ENCODE data around the gene MTMR3. TPM values are rescaled to one million over a fixed set of nuclear protein-coding genes. Genes with fewer than 3 reads are reported as not detected.
A peak's percentile ranks its signal among the peaks of the same experiment; 100 is the strongest.

Gene MTMR3
- total RNA-seq, 4 donors from 2014 or later, result 33.5 to 46.5 (median 40.8) TPM

DNA sequence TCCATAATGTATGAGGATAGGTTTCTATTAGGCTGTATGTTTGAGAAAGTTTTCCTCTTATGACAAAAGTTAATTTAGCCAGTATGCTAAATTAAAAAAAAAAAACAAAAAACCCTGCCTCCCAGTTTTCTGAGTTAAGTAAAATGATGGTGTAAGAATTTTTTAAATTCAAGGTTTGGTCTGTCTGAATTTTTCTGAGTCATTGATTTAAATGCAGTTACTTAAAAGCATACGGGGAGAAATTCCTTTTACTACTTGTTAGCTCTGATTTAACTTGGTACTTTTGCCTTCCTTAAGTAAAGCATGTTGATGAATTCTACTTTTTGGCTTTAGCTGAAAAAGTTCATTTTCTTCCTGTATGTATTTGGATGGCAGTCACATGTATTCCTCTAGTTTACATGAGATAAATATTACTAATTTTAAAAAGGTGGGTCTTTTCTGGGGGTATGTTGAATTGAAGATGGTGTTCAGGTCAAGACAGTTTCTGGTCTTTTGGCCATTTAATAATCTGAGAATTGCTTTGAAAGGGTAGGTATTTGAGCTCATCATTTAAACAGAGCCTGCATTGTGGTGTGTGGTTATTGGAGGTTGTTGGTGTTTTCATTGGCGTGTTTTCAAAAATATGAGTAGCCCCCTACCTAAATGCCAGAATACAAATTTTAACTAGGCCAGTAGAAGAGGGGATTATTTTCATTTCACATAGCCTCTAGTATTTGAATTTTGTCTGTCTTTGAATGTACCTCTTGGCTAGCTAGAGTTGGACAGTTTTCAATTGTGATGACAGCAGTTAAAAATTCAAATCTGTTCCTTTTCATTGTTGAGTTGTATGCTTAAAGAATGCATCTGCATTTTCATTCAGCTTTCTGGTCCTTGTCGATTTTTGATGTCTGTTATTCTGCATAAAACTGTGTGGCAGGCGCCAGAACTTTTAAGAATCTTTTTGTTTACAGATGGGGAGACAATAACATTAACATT, 64.7 kb downstream of the MTMR3 start:
- Histone ChIP-seq H3K36me3 (no peaks in the 10 kb centered on the region), H3K9me3 (no peaks in the 10 kb centered on the region), H3K4me1 (peaks cover 39 to 79% (median 77%) of the 10 kb centered on the region in 4 donors), H3K27ac (replicated peaks in 1 of 4) (peak overlapping the region in 1 of 4 donors; percentile 15), H3K4me3 (no peak overlapping the region), H3K27me3 (no peaks in the 10 kb centered on the region)
- intact Hi-C loops (cut with DNase I), result no loop called here
- 36% methylated on average over 4 of the region's 4 CpGs for WGBS
- DNase-seq (ENCODE audit: extremely low spot score), result no peak
- TF ChIP-seq POLR2AphosphoS5 (IDR thresholded peaks at IDR 0.05), result no peak
- TF ChIP-seq, protein P1, sequence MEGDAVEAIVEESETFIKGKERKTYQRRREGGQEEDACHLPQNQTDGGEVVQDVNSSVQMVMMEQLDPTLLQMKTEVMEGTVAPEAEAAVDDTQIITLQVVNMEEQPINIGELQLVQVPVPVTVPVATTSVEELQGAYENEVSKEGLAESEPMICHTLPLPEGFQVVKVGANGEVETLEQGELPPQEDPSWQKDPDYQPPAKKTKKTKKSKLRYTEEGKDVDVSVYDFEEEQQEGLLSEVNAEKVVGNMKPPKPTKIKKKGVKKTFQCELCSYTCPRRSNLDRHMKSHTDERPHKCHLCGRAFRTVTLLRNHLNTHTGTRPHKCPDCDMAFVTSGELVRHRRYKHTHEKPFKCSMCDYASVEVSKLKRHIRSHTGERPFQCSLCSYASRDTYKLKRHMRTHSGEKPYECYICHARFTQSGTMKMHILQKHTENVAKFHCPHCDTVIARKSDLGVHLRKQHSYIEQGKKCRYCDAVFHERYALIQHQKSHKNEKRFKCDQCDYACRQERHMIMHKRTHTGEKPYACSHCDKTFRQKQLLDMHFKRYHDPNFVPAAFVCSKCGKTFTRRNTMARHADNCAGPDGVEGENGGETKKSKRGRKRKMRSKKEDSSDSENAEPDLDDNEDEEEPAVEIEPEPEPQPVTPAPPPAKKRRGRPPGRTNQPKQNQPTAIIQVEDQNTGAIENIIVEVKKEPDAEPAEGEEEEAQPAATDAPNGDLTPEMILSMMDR (IDR thresholded peaks at IDR 0.05), result no peak

DNA sequence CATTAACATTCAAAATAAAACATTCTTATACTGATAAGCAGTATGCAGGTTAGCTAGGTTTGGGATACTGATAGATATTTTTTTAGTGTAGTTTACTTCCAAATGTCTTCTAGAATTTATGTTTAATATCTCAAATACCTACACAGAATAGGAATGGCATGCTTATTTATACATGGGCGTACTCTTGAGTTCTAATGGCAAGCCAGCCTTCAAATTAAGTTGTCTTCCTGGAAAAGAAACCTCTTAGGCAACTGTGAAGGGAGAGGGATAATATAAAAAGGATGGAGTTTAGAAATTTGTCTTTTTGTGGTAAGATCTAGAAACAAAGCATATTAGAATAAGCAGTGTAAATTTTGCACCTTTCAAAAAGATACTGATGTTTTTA, 65.4 kb downstream of the MTMR3 start:
- H3K27me3 ChIP-seq, result no peaks in the 10 kb centered on the region
- no peak overlapping the region for H3K27ac ChIP-seq (replicated peaks in 1 of 4)
- H3K9me3 ChIP-seq, result no peaks in the 10 kb centered on the region
- no peak overlapping the region for H3K4me3 ChIP-seq
- peaks cover 39 to 80% (median 77%) of the 10 kb centered on the region in 4 donors for H3K4me1 ChIP-seq
- DNase-seq (ENCODE audit: extremely low spot score), result no peak
- TF ChIP-seq EP300 (IDR thresholded peaks at IDR 0.05), result no peak
- TF ChIP-seq, protein P1 (IDR thresholded peaks at IDR 0.05), result no peak
- no peak for TF ChIP-seq POLR2A (IDR thresholded peaks at IDR 0.05; ENCODE audit: low read depth)
- no peak for TF ChIP-seq POLR2AphosphoS5 (IDR thresholded peaks at IDR 0.05)
- H3K36me3 ChIP-seq, result no peaks in the 10 kb centered on the region
- intact Hi-C loops (cut with DNase I), result no loop called here
- WGBS, result 36% methylated on average over 1 of the region's 1 CpG

DNA sequence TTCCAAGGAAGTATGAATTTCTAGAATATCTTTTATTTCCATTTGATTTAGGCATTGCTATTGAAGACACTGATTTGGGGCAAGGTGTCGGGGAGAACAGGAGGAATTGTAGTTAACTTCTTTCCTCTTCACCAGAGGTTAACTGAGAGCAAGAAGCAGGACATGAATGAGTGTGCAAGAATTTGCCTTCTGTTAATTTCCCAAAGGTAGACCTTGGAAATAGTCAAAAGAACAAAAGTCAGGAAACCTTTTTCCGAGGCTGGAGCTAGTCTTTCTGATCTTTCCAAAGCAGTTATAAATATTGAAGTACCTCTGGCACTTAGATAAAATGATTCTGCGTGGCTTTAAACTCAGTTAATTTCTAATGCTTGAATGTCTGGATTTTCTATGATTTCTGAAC, 66.9 kb downstream of the MTMR3 start:
- no peaks in the 10 kb centered on the region for H3K36me3 ChIP-seq
- TF ChIP-seq POLR2AphosphoS5 (IDR thresholded peaks at IDR 0.05) (no peak), POLR2A (IDR thresholded peaks at IDR 0.05; ENCODE audit: low read depth) (no peak), EP300 (IDR thresholded peaks at IDR 0.05) (no peak)
- TF ChIP-seq, protein P1 (IDR thresholded peaks at IDR 0.05), result no peak
- no peaks in the 10 kb centered on the region for H3K9me3 ChIP-seq
- 83% methylated on average over 3 of the region's 3 CpGs for WGBS
- H3K27ac ChIP-seq (replicated peaks in 1 of 4), result no peak overlapping the region
- no peak for DNase-seq (ENCODE audit: extremely low spot score)
- intact Hi-C loops (cut with DNase I), result no loop called here
- H3K4me1 ChIP-seq, result peaks cover 39 to 74% (median 71%) of the 10 kb centered on the region in 4 donors
- H3K4me3 ChIP-seq, result no peak overlapping the region
- H3K27me3 ChIP-seq, result no peaks in the 10 kb centered on the region

DNA sequence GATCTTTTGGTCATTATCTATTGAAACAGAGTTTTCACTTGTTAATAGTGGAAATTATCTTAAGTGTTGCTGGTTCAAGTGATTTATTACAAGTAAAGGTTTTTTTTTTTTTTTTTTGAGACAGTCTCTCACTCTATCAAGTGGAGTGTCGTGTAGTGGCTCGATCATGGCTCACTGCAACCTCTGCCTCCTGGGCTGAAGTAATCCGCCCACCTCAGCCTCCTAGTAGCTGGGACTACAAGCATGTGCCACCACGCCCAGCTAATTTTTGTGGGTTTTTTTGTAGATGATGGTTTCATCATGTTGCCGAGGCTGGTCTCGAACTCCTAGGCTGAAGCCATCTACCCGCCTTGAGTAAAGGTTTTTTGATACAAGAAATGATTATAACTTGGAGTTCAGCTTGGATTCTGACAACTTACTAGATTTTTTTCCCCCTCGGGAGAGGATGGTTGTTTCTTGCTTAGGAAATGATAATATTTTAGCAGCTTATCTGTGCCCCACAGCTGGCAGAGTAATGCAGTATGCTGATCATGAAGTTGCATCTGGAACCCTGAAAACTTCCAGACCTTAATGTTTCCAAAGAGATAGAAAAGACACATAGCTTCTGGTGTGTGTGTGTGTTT, 68.9 kb downstream of the MTMR3 start:
- DNase-seq (ENCODE audit: extremely low spot score), result no peak
- Histone ChIP-seq H3K9me3 (no peaks in the 10 kb centered on the region), H3K4me3 (no peak overlapping the region), H3K27me3 (no peaks in the 10 kb centered on the region), H3K27ac (replicated peaks in 1 of 4) (no peak overlapping the region), H3K36me3 (no peaks in the 10 kb centered on the region), H3K4me1 (peaks cover 29 to 57% (median 52%) of the 10 kb centered on the region in 4 donors)
- TF ChIP-seq POLR2AphosphoS5 (IDR thresholded peaks at IDR 0.05) (no peak), EP300 (IDR thresholded peaks at IDR 0.05) (no peak), POLR2A (IDR thresholded peaks at IDR 0.05; ENCODE audit: low read depth) (no peak)
- TF ChIP-seq, protein P1 (IDR thresholded peaks at IDR 0.05), result no peak
- 92% methylated on average over 8 of the region's 8 CpGs for WGBS
- intact Hi-C loops (cut with DNase I), result no loop called here

Data from esophagus muscularis mucosa (tissue), 4 donors.